GM18508 (cell line): Measurements from ENCODE around the gene FAM240A.
"Not testable (repeated sequence)": the region's sequence is repeated elsewhere in the genome, so short reads cannot be mapped to it uniquely, and the experiment has no call there.

Experiments used
- ATAC-seq: cut with Tn5 transposase; IDR thresholded peaks from one replicate; pipeline ENCODE4 v1.9.1; 2021; ENCODE audit warnings: moderate number of reproducible peaks; ENCODE audit not compliant: insufficient read depth, unreplicated experiment

The FAM240A gene

GRCh38 chr3:46612324-46612723, at the start of gene FAM240A:
TSS of gene FAM240A (plus strand) at chr3:46612525. CDS start at chr3:46612684, 159 bp downstream.
- ATAC-seq = no peak

- no peak for ATAC-seq
Observed at GRCh38 chr3:46564190-46565021, 47.9 kb upstream of the FAM240A start.

- no peak for ATAC-seq
Observed at GRCh38 chr3:46565077-46565476, 47.2 kb upstream of the FAM240A start.

DNA sequence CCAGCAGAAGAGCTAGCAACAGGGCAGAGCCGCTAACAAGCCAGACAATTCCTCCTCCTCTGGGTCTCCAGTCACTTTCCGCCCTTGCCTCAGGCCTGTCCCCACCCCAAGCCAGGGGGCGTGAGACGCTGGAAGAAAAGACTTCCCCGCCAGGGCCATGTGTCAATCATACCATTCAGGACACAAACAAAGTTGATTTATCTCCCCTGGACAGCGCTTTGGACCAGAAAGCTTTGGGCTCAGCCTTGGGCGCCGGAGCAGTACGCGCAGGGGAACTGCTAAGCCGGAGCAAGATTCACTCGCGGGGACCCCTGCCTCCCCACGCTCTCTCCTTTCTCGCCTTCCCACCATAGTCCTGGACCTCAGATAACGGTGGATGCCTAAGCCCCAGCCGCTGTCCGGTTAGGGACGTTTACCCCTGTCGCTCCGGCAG, 46.7 kb upstream of the FAM240A start:
- ATAC-seq = no peak

GRCh38 chr3:46566040-46566641, 46.2 kb upstream of the FAM240A start, which contains the start of gene LRRC2:
TSS of gene LRRC2 (minus strand) at chr3:46566302. CDS start at chr3:46551591, 14,711 bp downstream.
- ATAC-seq = no peak

DNA sequence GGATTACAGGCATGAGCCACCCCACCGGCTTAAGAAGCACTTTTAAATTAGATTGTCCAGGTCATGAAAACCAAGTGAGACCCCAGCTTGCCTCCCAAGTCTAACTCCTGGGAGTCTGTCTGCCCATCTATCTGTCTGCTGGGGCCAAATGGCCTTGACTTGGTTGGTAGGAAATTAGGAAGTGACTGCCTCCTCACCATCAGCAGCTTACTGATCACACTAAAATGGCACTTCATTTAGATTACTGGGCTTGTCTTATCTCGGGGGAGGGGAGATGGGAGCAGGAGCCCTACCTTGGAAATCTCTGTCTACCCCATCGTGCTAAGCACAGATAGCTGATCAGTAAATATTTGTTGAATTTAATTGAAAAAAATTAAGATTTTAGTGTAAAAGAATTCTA, 40.6 kb upstream of the FAM240A start:
- ATAC-seq = no peak

- no peak for ATAC-seq
Observed at GRCh38 chr3:46573701-46574100, 38.6 kb upstream of the FAM240A start.

GRCh38 chr3:46574243-46574646, 38.1 kb upstream of the FAM240A start:
- no peak for ATAC-seq

GRCh38 chr3:46574881-46575576, 37.3 kb upstream of the FAM240A start:
- no peak for ATAC-seq

DNA sequence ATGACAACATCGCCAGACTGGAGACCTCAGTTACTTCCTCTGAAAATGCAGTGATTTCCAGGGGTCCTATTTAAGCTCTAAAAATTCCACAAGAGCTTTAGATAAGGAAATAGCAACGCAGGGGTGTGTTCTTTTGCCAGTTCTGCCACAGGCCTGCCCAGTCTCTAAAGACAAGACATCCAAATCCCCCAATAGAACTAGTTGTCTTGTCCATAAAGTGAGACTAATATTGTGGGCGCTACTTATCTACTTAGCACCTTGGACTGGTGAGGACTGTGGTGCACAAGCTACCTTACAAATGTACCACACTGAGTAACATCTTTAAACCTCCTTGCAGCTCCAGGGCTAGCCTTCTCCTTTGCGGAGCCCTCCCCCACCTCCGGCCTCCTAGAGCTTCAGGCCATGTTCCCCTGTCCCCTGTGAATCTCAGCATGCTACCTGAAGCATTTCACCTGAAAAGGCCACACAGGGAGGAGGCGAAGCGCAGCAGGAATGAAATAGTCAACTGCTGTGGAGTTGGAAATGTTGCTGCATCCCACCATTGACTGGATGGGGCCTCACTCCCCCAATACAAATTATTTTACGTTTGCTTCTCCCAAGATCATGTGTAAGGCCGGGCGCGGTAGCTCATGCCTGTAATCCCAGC, 36.6 kb upstream of the FAM240A start:
- ATAC-seq = no peak

- no peak for ATAC-seq
Observed at GRCh38 chr3:46576386-46576785, 35.9 kb upstream of the FAM240A start.

DNA sequence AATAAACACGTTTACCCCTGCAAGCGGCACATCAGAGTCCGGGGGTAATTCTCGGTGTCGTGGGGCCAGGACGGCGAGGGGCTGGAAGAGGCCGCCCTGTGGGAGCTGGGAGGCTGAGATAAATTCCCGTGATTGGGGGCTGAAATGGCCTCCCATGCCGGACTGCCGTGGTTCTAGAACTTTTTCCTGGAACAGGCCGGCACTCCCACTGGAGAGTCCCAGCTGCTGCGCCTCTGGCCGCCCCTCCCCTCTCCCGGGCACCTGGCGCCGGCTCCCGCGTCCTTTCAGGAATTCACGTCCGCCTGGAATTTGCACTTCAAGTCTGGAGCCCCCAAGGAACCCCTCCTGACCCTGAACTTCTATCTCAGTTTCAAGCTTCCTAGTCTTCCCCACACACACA, 35.4 kb upstream of the FAM240A start:
- no peak for ATAC-seq

GRCh38 chr3:46577580-46578249, 34.6 kb upstream of the FAM240A start:
- not testable (repeated sequence) for ATAC-seq

DNA sequence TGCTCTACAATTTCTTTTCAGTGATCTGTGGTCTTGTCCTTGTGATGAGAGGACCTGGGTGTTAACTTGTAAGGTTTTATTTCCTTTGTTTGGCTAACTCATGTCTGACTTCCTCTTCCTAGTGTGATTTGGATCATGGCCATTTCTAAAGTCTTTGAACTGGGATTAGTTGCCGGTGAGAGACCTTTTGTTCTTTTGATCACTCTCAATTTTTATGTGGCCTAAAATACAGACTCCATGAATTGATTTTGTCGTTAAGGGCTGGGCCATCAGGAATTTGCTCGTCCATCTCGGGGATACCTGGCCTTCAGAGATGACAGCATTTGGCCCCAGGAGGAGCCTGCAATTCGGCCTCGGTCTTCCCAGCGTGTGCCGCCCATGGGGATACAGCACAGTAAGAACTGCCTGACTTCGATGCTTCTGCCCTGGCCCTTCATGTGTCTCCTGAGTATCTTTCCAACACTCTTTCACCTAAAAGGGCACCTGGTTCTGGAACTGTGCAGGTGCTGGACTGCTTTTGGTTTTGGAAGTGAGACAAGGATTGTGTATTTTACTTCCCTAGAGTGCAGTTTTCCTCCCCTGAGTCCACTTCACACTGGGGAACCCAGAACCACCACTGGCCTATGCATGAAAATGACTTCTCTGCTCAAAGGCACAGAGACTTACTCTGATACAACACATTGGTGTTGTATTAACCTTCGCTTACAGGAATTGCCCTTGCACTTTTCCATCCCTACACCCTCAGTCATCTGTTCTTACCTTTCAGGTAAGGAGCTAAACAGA, 33.2 kb upstream of the FAM240A start:
- ATAC-seq = no peak

DNA sequence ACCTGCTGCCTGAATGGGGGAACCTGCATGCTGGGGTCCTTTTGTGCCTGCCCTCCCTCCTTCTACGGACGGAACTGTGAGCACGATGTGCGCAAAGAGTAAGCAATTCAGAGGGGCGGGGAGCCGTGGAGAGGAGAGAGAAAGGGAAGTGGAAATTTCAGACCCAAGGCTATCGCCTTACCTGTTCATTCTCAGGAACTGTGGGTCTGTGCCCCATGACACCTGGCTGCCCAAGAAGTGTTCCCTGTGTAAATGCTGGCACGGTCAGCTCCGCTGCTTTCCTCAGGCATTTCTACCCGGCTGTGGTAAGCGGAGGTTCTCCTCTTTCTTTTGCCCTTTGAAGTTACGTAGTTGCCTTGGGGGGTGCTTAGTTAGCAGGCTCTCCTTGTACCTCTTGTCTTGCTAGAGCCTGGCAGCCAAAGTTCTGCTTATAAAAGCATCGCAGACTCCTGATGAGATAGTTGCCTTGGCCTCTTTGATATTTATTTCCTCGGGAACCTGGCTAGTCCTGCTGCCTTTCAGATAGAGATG, 32.5 kb upstream of the FAM240A start:
- ATAC-seq = no peak

- ATAC-seq = no peak
Observed at GRCh38 chr3:46580675-46581074, 31.6 kb upstream of the FAM240A start.

DNA sequence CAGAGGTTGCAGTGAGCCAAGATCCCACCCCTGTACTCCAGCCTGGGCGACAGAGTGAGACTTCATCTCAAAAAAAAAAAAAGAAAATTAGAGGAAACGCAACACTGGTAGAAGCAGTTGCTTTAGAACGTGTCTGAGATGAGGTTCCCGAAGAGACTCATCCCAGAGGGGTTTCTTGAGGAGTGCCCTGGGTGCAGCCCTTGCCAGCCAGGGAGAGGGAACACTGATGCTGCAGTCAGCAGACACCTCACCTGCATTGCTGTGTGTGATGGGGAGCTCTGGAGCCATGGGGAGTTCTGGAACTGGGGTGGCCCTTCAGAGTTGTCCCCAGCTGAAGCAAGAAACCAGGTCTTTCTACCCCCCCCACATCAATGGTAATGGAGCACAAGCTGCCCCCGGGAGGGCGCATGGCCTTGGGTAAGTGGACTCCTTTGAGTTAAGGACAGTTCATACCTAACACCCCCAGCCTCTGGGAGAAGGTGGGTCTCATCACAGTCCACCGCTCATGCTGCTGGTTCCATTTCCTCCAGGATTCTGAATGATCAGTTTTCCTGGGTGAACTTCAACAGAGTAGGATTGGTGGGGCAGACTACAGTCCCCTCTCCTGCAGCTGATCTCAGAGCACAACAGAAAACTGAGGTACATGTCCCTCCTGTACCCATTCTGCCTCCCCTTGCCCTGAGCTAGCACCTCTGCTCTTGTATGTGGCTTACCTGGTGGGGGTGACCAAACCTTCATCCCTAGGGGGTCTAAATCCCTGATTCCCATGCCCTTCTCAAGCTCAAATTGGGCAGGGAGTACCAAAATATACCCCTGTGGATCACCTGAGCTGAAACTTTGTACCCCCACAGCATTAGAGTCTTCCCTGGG, 27.5 kb upstream of the FAM240A start:
- ATAC-seq = no peak
